Spleen (tissue), 11 donors: ENCODE results near the gene LRRC47. TPM values are rescaled to one million over a fixed set of nuclear protein-coding genes. Genes with fewer than 3 reads are reported as not detected.

Experiments used
- DNase-seq: peaks from one replicate; pipeline ENCODE4 v3.0.0-alpha.2; 2020
- H3K27ac ChIP-seq, 8 donors: fragments of 200-600 bp; sonication (generic) in 7 of 8; 1 replicate in 4 of 8; 2 replicates in 4 of 8; pipeline versions ENCODE4 v1.5.0 to v1.8.0; 2016 to 2021; ENCODE audit warnings: inconsistent platforms in 4 of 8, mild to moderate bottlenecking in 4 of 8, moderate library complexity in 1 of 8
- H3K27me3 ChIP-seq, 7 donors: fragments of 200-600 bp; sonication (generic) in 6 of 7; replicated peaks in 1 of 7; 1 replicate in 4 of 7; 2 replicates in 3 of 7; pipeline versions ENCODE4 v1.5.0 to v1.8.0; 2016 to 2021; ENCODE audit warnings: inconsistent platforms in 3 of 7, mild to moderate bottlenecking in 1 of 7
- H3K36me3 ChIP-seq, 6 donors: fragments of 200-600 bp; sonication (generic) in 5 of 6; 1 replicate in 4 of 6; 2 replicates in 2 of 6; pipeline versions ENCODE4 v1.5.0 to v1.8.0; 2016 to 2021; ENCODE audit warnings: inconsistent platforms in 2 of 6
- H3K4me1 ChIP-seq, 6 donors: fragments of 200-600 bp; sonication (generic) in 5 of 6; 1 replicate in 3 of 6; 2 replicates in 3 of 6; pipeline versions ENCODE4 v1.5.0 to v1.8.0; 2016 to 2021; ENCODE audit warnings: inconsistent platforms in 3 of 6
- H3K4me3 ChIP-seq, 8 donors: fragments of 200-600 bp; sonication (generic) in 7 of 8; 1 replicate in 4 of 8; 2 replicates in 4 of 8; pipeline versions ENCODE4 v1.5.0 to v1.8.0; 2016 to 2021; ENCODE audit warnings: inconsistent platforms in 4 of 8, mild to moderate bottlenecking in 4 of 8, moderate library complexity in 2 of 8
- H3K9me3 ChIP-seq, 8 donors: fragments of 200-600 bp; sonication (generic) in 7 of 8; 1 replicate in 4 of 8; 2 replicates in 4 of 8; pipeline versions ENCODE4 v1.5.0 to v1.8.0; 2016 to 2021; ENCODE audit warnings: inconsistent platforms in 4 of 8
- POLR2A ChIP-seq, 3 donors: fragments of 450-650 bp; IDR thresholded peaks; one replicate each; pipeline ENCODE4 v1.5.1; 2017; ENCODE audit warnings: antibody characterized with exemption in 3 of 3, mild to moderate bottlenecking in 1 of 3
- POLR2AphosphoS5 ChIP-seq, 3 donors: sonication (generic); formaldehyde crosslinking; IDR thresholded peaks; one replicate each; pipeline ENCODE4 v1.5.1; 2017; ENCODE audit warnings: antibody characterized with exemption in 3 of 3
- WGBS, 5 donors: extraction: QIAGEN DNeasy Blood & Tissue Kit in 3 of 5; methylation state at CpG; one replicate each; pipeline versions ENCODE4 v1.1.5 to v1.1.7; 2013 to 2018; 5-methylcytosine and 5-hydroxymethylcytosine counted together
- intact Hi-C: fragments of 100-400 bp; cut with DNase I; formaldehyde crosslinking; loops from one replicate; pipeline ENCODE4 v1.15.0; 2023; ENCODE audit warnings: low total_unique reads
- polyA plus RNA-seq, 3 donors: library from polyadenylated mRNA; stranded (reverse); fragments of 200-250 nt; gene quantifications; one replicate each; pipeline ENCODE4 v1.2.1, GENCODE V29; 2013
- total RNA-seq, 7 donors: library from RNA; depleted of rRNA in 3 of 7; stranded (reverse); fragments of >200 nt in 3 of 7; fragmentation: NEBNext Ultra II Directional in 4 of 7; extraction: Animal tissue kit (Norgen Biotek cat#: 25700) in 4 of 7; gene quantifications; one replicate each; pipeline versions ENCODE4 v1.1.0 to v1.2.1, GENCODE V29; 2016 to 2021
- TF ChIP-seq, protein P1 (sequence below), 11 experiments: fragments of 200-600 bp in 7 of 11; fragments of 450-650 bp in 4 of 11; sonication (generic) in 4 of 11; IDR thresholded peaks in 8 of 11; conservative IDR thresholded peaks in 3 of 11; 1 replicate in 7 of 11; 2 replicates in 4 of 11; pipeline versions ENCODE4 v1.4.0 to v1.8.0; 2016 to 2021; ENCODE audit warnings: antibody characterized with exemption in 11 of 11, inconsistent platforms in 4 of 11, mild to moderate bottlenecking in 1 of 11
- donor health status: healthy with polysubstance abuse.
- donor health status: DM: no; HTN: no; CAD: no; lungs with moderate emphysema.
- donor health status: DM: no; HTN: no; CAD: no.
- donor health status: Bipolar disorder and iron deficiency.
- donor health status: healthy.
- donor health status: DM: no; HTN: no; CAD: no.
- donor health status: DM: yes; HTN: yes; CAD: no.

The LRRC47 gene
- total and polyA plus RNA-seq, 10 donors = 12.5 to 39.0 (median 26.7) TPM

DNA sequence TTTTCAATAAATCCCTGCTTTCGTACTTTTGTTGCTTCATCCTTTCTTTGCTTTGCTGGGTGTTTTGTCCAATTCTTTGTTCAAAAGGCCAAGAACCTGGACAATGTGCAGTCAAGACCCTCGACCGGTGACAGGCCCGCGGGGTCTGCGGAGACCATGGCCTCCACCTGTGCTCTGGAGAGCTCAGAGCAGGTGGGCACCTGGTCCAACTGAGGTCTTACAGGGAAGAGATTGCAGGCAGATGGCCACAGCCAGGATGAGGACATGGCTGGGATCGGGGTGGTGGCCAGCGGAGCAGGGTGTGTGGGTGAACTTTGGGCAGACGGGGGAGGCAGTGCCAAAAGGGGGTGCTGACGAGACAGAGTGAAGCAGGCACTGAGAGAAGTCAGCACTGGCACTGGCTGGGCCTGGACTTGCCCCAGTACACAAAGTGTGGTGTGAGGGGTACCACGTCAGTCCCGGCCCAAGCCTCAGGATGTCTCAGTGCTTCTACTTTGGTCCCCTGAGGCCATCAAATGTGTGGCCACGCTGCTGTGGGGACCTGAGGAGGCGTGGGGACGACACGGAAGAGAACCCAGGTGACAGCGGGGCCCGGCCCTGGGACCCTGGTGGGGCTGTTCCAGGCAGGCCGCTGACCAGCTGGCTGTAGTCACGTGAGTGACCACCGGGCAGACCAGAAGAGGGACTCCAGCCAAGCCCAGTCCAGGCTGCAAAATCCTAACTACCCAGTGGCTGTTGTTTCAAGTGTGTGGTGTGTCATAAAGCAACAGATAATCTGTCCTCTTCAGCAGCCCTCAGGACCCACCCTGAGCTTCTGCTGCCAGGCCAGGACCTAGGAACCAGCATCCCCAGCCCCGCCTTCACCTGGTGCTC, 54.5 kb downstream of the LRRC47 start:
- H3K27ac ChIP-seq = no peak overlapping the region
- peaks cover 0 to 81% (median 40%) of the 10 kb centered on the region in 6 donors for H3K36me3 ChIP-seq
- no peak overlapping the region for H3K4me3 ChIP-seq
- 90 to 97% (median 94%) methylated on average over 22 of the region's 22 CpGs for WGBS, 5 donors
- peaks cover 0 to 41% (median 19%) of the 10 kb centered on the region in 6 donors for H3K4me1 ChIP-seq
- TF ChIP-seq POLR2AphosphoS5 (IDR thresholded peaks at IDR 0.05) = no peak
- TF ChIP-seq POLR2A (IDR thresholded peaks at IDR 0.05) = no peak
- TF ChIP-seq, protein P1, sequence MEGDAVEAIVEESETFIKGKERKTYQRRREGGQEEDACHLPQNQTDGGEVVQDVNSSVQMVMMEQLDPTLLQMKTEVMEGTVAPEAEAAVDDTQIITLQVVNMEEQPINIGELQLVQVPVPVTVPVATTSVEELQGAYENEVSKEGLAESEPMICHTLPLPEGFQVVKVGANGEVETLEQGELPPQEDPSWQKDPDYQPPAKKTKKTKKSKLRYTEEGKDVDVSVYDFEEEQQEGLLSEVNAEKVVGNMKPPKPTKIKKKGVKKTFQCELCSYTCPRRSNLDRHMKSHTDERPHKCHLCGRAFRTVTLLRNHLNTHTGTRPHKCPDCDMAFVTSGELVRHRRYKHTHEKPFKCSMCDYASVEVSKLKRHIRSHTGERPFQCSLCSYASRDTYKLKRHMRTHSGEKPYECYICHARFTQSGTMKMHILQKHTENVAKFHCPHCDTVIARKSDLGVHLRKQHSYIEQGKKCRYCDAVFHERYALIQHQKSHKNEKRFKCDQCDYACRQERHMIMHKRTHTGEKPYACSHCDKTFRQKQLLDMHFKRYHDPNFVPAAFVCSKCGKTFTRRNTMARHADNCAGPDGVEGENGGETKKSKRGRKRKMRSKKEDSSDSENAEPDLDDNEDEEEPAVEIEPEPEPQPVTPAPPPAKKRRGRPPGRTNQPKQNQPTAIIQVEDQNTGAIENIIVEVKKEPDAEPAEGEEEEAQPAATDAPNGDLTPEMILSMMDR (IDR thresholded peaks at IDR 0.05 in 8 of 11, conservative IDR thresholded peaks at IDR 0.05 in 3 of 11) = no peak
- no peaks in the 10 kb centered on the region for H3K27me3 ChIP-seq
- peak; percentile 70 for DNase-seq
- H3K9me3 ChIP-seq = no peaks in the 10 kb centered on the region
- intact Hi-C loops = no loop called here

DNA sequence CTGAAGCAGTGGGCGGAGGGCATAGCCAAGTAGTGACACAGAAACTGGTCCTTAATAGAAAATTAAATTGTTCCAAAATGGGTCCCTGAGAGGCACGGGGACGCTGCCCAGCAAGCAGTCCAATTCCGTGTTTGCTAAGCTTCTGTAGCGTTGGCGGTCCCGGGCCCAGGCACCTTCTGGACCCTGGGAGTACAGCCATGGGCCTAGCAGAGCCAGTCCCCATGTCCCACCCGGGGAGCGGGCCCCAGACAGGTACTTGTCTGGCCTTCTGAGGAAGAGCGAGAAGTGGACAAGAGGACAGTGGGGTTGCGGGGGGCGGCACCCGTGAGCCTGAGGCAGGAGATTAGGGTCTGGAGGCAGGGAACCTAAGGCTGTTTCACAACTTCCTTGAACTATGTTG, 55.5 kb downstream of the LRRC47 start:
- peak; percentile 63 for DNase-seq
- H3K4me3 ChIP-seq = no peak overlapping the region
- no peak for TF ChIP-seq POLR2A (IDR thresholded peaks at IDR 0.05)
- TF ChIP-seq, protein P1 (IDR thresholded peaks at IDR 0.05 in 8 of 11, conservative IDR thresholded peaks at IDR 0.05 in 3 of 11) = no peak
- no peak for TF ChIP-seq POLR2AphosphoS5 (IDR thresholded peaks at IDR 0.05)
- H3K4me1 ChIP-seq = peaks cover 0 to 31% (median 9%) of the 10 kb centered on the region in 6 donors
- H3K27me3 ChIP-seq = no peaks in the 10 kb centered on the region
- no peak overlapping the region for H3K27ac ChIP-seq
- no peaks in the 10 kb centered on the region for H3K9me3 ChIP-seq
- intact Hi-C loops = no loop called here
- peaks cover 0 to 91% (median 50%) of the 10 kb centered on the region in 6 donors for H3K36me3 ChIP-seq
- WGBS, 5 donors = 85 to 97% (median 93%) methylated on average over 11 to 13 of the region's 13 CpGs

DNA sequence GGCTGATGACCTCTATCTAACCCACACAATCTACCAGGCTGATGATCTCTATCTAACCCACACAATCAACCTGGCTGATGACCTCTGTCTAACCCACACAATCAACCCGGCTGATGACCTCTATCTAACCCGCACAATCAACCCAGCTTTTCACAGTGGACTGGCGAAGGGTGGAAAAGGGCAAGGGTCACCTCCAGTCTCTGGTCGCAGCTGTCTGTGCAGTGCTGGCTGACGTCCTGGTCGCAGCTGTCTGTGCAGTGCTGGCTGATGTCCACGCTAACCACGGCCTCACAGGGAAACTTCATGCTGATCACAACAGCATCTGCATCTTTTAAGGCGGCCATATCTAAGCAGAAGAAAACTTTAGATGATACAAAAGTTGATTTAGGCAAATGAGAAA, 56.3 kb downstream of the LRRC47 start:
- H3K27me3 ChIP-seq = no peaks in the 10 kb centered on the region
- 88 to 94% (median 91%) methylated on average over 9 of the region's 9 CpGs for whole genome bisulfite sequencing, 5 donors
- DNase-seq = no peak
- no peak overlapping the region for H3K27ac ChIP-seq
- no peak for TF ChIP-seq POLR2A (IDR thresholded peaks at IDR 0.05)
- TF ChIP-seq, protein P1 (IDR thresholded peaks at IDR 0.05 in 8 of 11, conservative IDR thresholded peaks at IDR 0.05 in 3 of 11) = no peak
- no peak for TF ChIP-seq POLR2AphosphoS5 (IDR thresholded peaks at IDR 0.05)
- peaks cover 0 to 98% (median 55%) of the 10 kb centered on the region in 6 donors for H3K36me3 ChIP-seq
- H3K9me3 ChIP-seq = no peaks in the 10 kb centered on the region
- no peak overlapping the region for H3K4me3 ChIP-seq
- peaks cover 0 to 24% (median 4%) of the 10 kb centered on the region in 6 donors for H3K4me1 ChIP-seq
- intact Hi-C loops = no loop called here

DNA sequence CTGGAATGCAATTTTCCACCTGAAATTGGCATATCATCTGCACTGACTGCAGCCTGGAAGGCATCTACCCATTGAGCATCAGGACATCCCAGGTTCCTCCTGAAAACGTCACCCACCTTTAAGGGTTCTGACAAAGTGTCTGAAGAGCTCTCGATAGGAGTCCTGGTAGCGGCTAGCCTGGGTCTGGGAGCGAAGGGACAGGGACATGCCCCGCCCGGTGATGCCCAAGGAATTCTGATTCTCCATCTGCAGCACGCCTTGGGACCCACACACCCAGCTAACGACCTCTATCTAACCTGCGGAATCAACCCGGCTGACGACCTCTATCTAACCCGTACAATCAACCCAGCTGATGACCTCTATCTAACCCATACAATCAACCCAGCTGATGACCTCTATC, 57.4 kb downstream of the LRRC47 start:
- WGBS, 5 donors = 89 to 96% (median 94%) methylated on average over 12 of the region's 12 CpGs
- no peak overlapping the region for H3K4me3 ChIP-seq
- no peaks in the 10 kb centered on the region for H3K9me3 ChIP-seq
- peak; percentile 66 for DNase-seq
- H3K27ac ChIP-seq = no peak overlapping the region
- intact Hi-C loops = no loop called here
- peaks cover 0 to 99% (median 56%) of the 10 kb centered on the region in 6 donors for H3K36me3 ChIP-seq
- peaks cover 0 to 13% (median 0%) of the 10 kb centered on the region in 6 donors for H3K4me1 ChIP-seq
- H3K27me3 ChIP-seq = no peaks in the 10 kb centered on the region
- no peak for TF ChIP-seq POLR2A (IDR thresholded peaks at IDR 0.05)
- TF ChIP-seq POLR2AphosphoS5 (IDR thresholded peaks at IDR 0.05) = no peak
- TF ChIP-seq, protein P1 (IDR thresholded peaks at IDR 0.05 in 8 of 11, conservative IDR thresholded peaks at IDR 0.05 in 3 of 11) = no peak
